ENCODE results near the gene MEGF9.

GRCh38 chr9:120758544-120758943 lies 44.3 kb upstream of the MEGF9 start:
- no peak for TF ChIP-seq TAF1 (IDR thresholded peaks at IDR 0.05; ENCODE audit: low read depth, low read length)
- no peak for TF ChIP-seq POLR2A (IDR thresholded peaks at IDR 0.05; ENCODE audit: low read depth, low read length)
- TF ChIP-seq SPI1 (IDR thresholded peaks at IDR 0.05; ENCODE audit: low read depth, low read length), result no peak
- TF ChIP-seq POLR2AphosphoS5 (IDR thresholded peaks at IDR 0.05; ENCODE audit: low read depth, low read length), result no peak
- no peak for TF ChIP-seq PAX5 (IDR thresholded peaks at IDR 0.05; ENCODE audit: insufficient read depth, low read length, severe bottlenecking)
- no peak for TF ChIP-seq POU2F2 (IDR thresholded peaks at IDR 0.05; ENCODE audit: low read depth, low read length)

All from GM12891 (cell line).